Activated CD8-positive, alpha-beta T cell treated with anti-CD3 and anti-CD28 coated beads, Interleukin-2, amount 10 ng/mL, durations not matched to agents 7 days and 5 days (primary cell): Measurements from ENCODE around the gene TPPP2. TPM values are rescaled to one million over a fixed set of nuclear protein-coding genes. Genes with fewer than 3 reads are reported as not detected.

Source experiments
- ATAC-seq: fragments of 150-1000 bp; cut with Tn5 transposase; one replicate; pipeline ENCODE4 v1.10.0; 2021; ENCODE audit warnings: moderate library complexity
- CTCF ChIA-PET: fragments of 350-600 bp; sonication (Branson Sonifier 250); formaldehyde crosslinking; loops from one replicate; lab custom pipeline; 2021; ENCODE audit warnings: antibody characterized with exemption; lab: Charles Lee
- POLR2A ChIA-PET: fragments of 350-600 bp; sonication (Branson Sonifier 250); formaldehyde crosslinking; loops from one replicate; lab custom pipeline; 2021; ENCODE audit warnings: antibody characterized with exemption; lab: Charles Lee
- DNase-seq: peaks from one replicate; pipeline ENCODE4 v3.0.0-alpha.2; 2020
- H3K27ac Mint-ChIP-seq: one replicate; pipeline ENCODE4 v1.8.0; 2021; ENCODE audit warnings: mild to moderate bottlenecking, mixed read lengths
- H3K27me3 Mint-ChIP-seq: one replicate; pipeline ENCODE4 v1.8.0; 2021; ENCODE audit warnings: low read depth, mixed read lengths
- H3K36me3 Mint-ChIP-seq: one replicate; pipeline ENCODE4 v1.8.0; 2021; ENCODE audit warnings: low read depth, mixed read lengths
- H3K4me1 Mint-ChIP-seq: one replicate; pipeline ENCODE4 v1.8.0; 2021; ENCODE audit warnings: low read depth, mixed read lengths
- H3K4me3 Mint-ChIP-seq: one replicate; pipeline ENCODE4 v1.8.0; 2021; ENCODE audit warnings: mild to moderate bottlenecking, mixed read lengths
- H3K9me3 Mint-ChIP-seq: one replicate; pipeline ENCODE4 v1.8.0; 2022; ENCODE audit warnings: mixed read lengths; ENCODE audit not compliant: insufficient read depth
- total RNA-seq, 2 experiments: library from RNA; stranded (reverse); gene quantifications; one replicate each; pipeline ENCODE4 v1.2.3, GENCODE V29; 2021

TPPP2 gene
- total RNA-seq, 2 experiments from 2014 or later, result not detected

GRCh38 chr14:21017528-21018245, 12.3 kb upstream of the TPPP2 start:
- POLR2A ChIA-PET, result no interaction called here

GRCh38 chr14:21018286-21018685, 11.7 kb upstream of the TPPP2 start:
- Mint-ChIP-seq H3K27me3 (peaks cover 11% of the 10 kb centered on the region), H3K4me1 (no peaks in the 10 kb centered on the region), H3K36me3 (no peaks in the 10 kb centered on the region), H3K9me3 (no peaks in the 10 kb centered on the region), H3K4me3 (no peak overlapping the region), H3K27ac (no peak overlapping the region)
- POLR2A ChIA-PET, result no interaction called here
- CTCF ChIA-PET, result interaction anchor here (1.8 to 6.3 kb wide), 5 partner anchors 13 to 86 kb away, joined by 6 to 126 read pairs (median 22); partner anchors contain the start of genes RNASE13, SLC39A2 and TPPP2
- DNase-seq, result no peak
- ATAC-seq, result no peak

More at GRCh38 chr14:21017528-21018245, 12.3 kb upstream of the TPPP2 start:
- no peak for ATAC-seq
- peaks cover 10% of the 10 kb centered on the region for H3K27me3 Mint-ChIP-seq
- no peaks in the 10 kb centered on the region for H3K36me3 Mint-ChIP-seq
- no peak for DNase-seq
- no peak overlapping the region for H3K27ac Mint-ChIP-seq
- no peak overlapping the region for H3K4me3 Mint-ChIP-seq
- CTCF ChIA-PET, result interaction anchor here (1.8 to 6.3 kb wide), 5 partner anchors 14 to 86 kb away, joined by 6 to 126 read pairs (median 22); partner anchors contain the start of genes RNASE13, SLC39A2 and TPPP2
- H3K4me1 Mint-ChIP-seq, result no peaks in the 10 kb centered on the region
- H3K9me3 Mint-ChIP-seq, result no peaks in the 10 kb centered on the region

- Mint-ChIP-seq H3K9me3 (no peaks in the 10 kb centered on the region), H3K27me3 (peaks cover 16% of the 10 kb centered on the region), H3K4me1 (peaks cover under 1% of the 10 kb centered on the region), H3K36me3 (no peaks in the 10 kb centered on the region), H3K4me3 (no peak overlapping the region), H3K27ac (no peak overlapping the region)
- CTCF ChIA-PET, result interaction anchor here (1.8 to 6.3 kb wide), 4 partner anchors 18 to 85 kb away, joined by 6 to 126 read pairs (median 15); partner anchors contain the start of gene SLC39A2
- DNase-seq (no peak), ATAC-seq (no peak)
- POLR2A ChIA-PET, result no interaction called here
These were observed 11.2 kb upstream of the TPPP2 start for GRCh38 chr14:21018781-21019180.

- Mint-ChIP-seq H3K27ac (no peak overlapping the region), H3K4me3 (no peak overlapping the region), H3K36me3 (no peaks in the 10 kb centered on the region), H3K27me3 (peaks cover 22% of the 10 kb centered on the region), H3K9me3 (no peaks in the 10 kb centered on the region), H3K4me1 (peaks cover 6% of the 10 kb centered on the region)
- DNase-seq (no peak), ATAC-seq (no peak)
- POLR2A ChIA-PET, result no interaction called here
- CTCF ChIA-PET, result interaction anchor here (2.4 to 3.7 kb wide), 2 partner anchors 73 to 85 kb away, joined by 6 to 22 read pairs; no protein-coding TSS in a partner anchor
These were observed 10.7 kb upstream of the TPPP2 start for GRCh38 chr14:21019366-21019765.

- ChIA-PET POLR2A (no interaction called here), CTCF (interaction anchor here (0.7 to 2.4 kb wide), 6 partner anchors 19 to 83 kb away, joined by 3 to 8 read pairs (median 6); no protein-coding TSS in a partner anchor)
- Mint-ChIP-seq H3K4me3 (no peak overlapping the region), H3K36me3 (no peaks in the 10 kb centered on the region), H3K4me1 (peaks cover 12% of the 10 kb centered on the region), H3K27ac (no peak overlapping the region), H3K9me3 (no peaks in the 10 kb centered on the region), H3K27me3 (peaks cover 22% of the 10 kb centered on the region)
- ATAC-seq (no peak), DNase-seq (no peak)
These were observed 9.0 kb upstream of the TPPP2 start for GRCh38 chr14:21020977-21021545.

- DNase-seq (no peak), ATAC-seq (no peak)
- no peaks in the 10 kb centered on the region for H3K9me3 Mint-ChIP-seq
- no peak overlapping the region for H3K4me3 Mint-ChIP-seq
- no peak overlapping the region for H3K27ac Mint-ChIP-seq
- POLR2A ChIA-PET, result no interaction called here
- CTCF ChIA-PET, result interaction anchor here (1.2 to 3.1 kb wide), 3 partner anchors 8 to 82 kb away, joined by 3 to 22 read pairs (median 9); no protein-coding TSS in a partner anchor
- H3K36me3 Mint-ChIP-seq, result no peaks in the 10 kb centered on the region
- H3K4me1 Mint-ChIP-seq, result peaks cover 12% of the 10 kb centered on the region
- H3K27me3 Mint-ChIP-seq, result peaks cover 30% of the 10 kb centered on the region
These were observed 7.3 kb upstream of the TPPP2 start for GRCh38 chr14:21022686-21023085.

GRCh38 chr14:21023174-21023573, 6.8 kb upstream of the TPPP2 start:
- Mint-ChIP-seq H3K36me3 (no peaks in the 10 kb centered on the region), H3K27me3 (peaks cover 30% of the 10 kb centered on the region), H3K27ac (no peak overlapping the region), H3K4me1 (peaks cover 12% of the 10 kb centered on the region), H3K9me3 (no peaks in the 10 kb centered on the region), H3K4me3 (no peak overlapping the region)
- ChIA-PET POLR2A (no interaction called here), CTCF (interaction anchor here (1.2 to 3.1 kb wide), 4 partner anchors 9 to 81 kb away, joined by 3 to 22 read pairs (median 6); no protein-coding TSS in a partner anchor)
- no peak for DNase-seq
- ATAC-seq, result no peak

GRCh38 chr14:21023817-21024584, 6.0 kb upstream of the TPPP2 start:
- POLR2A ChIA-PET, result interaction anchor here (0.7 to 0.8 kb wide), 2 partner anchors 9 to 233 kb away, joined by 3 read pairs; no protein-coding TSS in a partner anchor
- peaks cover 30% of the 10 kb centered on the region for H3K27me3 Mint-ChIP-seq

GRCh38 chr14:21024585-21025370, 5.2 kb upstream of the TPPP2 start, which contains the start of gene NDRG2:
Gene NDRG2 (minus strand): TSS chr14:21025061. CDS start chr14:21023315, 1,746 bp downstream.
- Mint-ChIP-seq H3K4me1 (peaks cover 12% of the 10 kb centered on the region), H3K27ac (peak within 1 kb of the TSS; percentile 13), H3K9me3 (no peaks in the 10 kb centered on the region), H3K4me3 (peak within 1 kb of the TSS; percentile 72), H3K27me3 (peaks cover 30% of the 10 kb centered on the region), H3K36me3 (no peaks in the 10 kb centered on the region)
- ATAC-seq (peak; percentile 90), DNase-seq (peak; percentile 75)
- ChIA-PET CTCF (interaction anchor here (1.0 to 3.1 kb wide), 5 partner anchors 10 to 80 kb away, joined by 3 to 22 read pairs (median 4); no protein-coding TSS in a partner anchor), POLR2A (interaction anchor here (0.7 kb wide), 1 partner anchor 232 kb away, joined by 3 read pairs; no protein-coding TSS in a partner anchor)

More at GRCh38 chr14:21023817-21024584, 6.0 kb upstream of the TPPP2 start:
- Mint-ChIP-seq H3K4me3 (peak overlapping the region; percentile 65), H3K36me3 (no peaks in the 10 kb centered on the region), H3K27ac (peak overlapping the region; percentile 13), H3K4me1 (peaks cover 12% of the 10 kb centered on the region), H3K9me3 (no peaks in the 10 kb centered on the region)
- CTCF ChIA-PET, result interaction anchor here (1.0 to 3.1 kb wide), 7 partner anchors 9 to 80 kb away, joined by 3 to 22 read pairs (median 4); no protein-coding TSS in a partner anchor
- ATAC-seq (no peak), DNase-seq (peak; percentile 31)

- Mint-ChIP-seq H3K27me3 (peaks cover 30% of the 10 kb centered on the region), H3K9me3 (no peaks in the 10 kb centered on the region), H3K27ac (no peak overlapping the region), H3K36me3 (no peaks in the 10 kb centered on the region), H3K4me3 (peak overlapping the region; percentile 72), H3K4me1 (peaks cover 12% of the 10 kb centered on the region)
- ChIA-PET CTCF (interaction anchor here (3.1 to 12.6 kb wide), 2 partner anchors 10 to 11 kb away, joined by 22 to 117 read pairs; no protein-coding TSS in a partner anchor), POLR2A (no interaction called here)
- no peak for ATAC-seq
- DNase-seq, result no peak
These were observed 4.4 kb upstream of the TPPP2 start for GRCh38 chr14:21025371-21026273.
